Ureter (tissue), 1 donor: ENCODE data around the gene CTF1. TPM values are rescaled to one million over a fixed set of nuclear protein-coding genes. Genes with fewer than 3 reads are reported as not detected.
"Not testable (repeated sequence)": the region's sequence is repeated elsewhere in the genome, so short reads cannot be mapped to it uniquely, and the experiment has no call there.

ENCODE experiments used
- DNase-seq: peaks from one replicate; pipeline ENCODE4 v3.0.0-alpha.2; 2020; ENCODE audit warnings: low spot score
- total RNA-seq: library from RNA; stranded (reverse); gene quantifications from one replicate; pipeline ENCODE4 v1.2.4, GENCODE V29; 2023
- donor health status: DM: yes; HTN: yes; CAD: no.

CTF1 gene
- total RNA-seq, 1 donor from 2014 or later, result 8.2 TPM

- no peak for DNase-seq
These were observed 8.5 kb upstream of the CTF1 start for GRCh38 chr16:30887927-30888326.

- DNase-seq, result no peak
These were observed 7.4 kb upstream of the CTF1 start for GRCh38 chr16:30888856-30889499.

- DNase-seq, result no peak
These were observed 6.7 kb upstream of the CTF1 start for GRCh38 chr16:30889721-30890120.

DNA sequence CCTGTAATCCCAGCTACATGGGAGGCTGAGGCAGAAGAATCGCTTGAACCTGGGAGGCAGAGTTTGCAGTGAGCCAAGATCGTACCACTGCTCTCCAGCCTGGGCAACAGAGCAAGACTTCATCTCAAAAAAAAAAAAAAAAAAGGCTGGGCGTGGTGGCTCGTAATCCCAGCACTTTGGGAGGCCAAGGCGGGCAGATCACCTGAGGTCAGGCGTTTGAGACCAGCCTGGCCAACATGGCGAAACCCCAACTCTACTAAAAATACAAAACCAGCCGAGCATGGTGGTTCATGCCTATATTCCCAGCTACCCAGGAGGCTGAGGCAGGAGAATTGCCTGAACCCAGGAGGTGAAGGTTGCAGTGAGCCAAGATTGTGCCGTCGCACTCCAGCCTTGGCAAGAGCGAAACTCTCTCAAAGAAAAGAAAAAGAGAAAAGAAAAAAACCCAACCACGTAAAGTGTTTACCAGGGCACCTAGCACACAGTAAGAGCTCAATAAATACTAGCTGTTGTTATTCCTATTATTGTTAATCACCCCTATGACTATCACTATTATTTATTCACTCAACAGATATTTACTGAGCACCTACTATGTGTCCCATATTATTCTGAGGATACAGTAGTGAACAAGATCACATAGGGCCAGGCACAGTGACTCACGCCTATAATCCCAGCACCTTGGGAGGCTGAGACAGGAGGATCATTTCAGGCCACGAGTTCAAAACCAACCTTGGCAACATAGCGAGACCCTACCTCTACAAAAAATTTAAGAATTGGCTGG is 5.2 kb upstream of the CTF1 start:
- DNase-seq, result not testable (repeated sequence)

GRCh38 chr16:30892670-30893416 is 3.6 kb upstream of the CTF1 start:
- DNase-seq, result no peak

DNA sequence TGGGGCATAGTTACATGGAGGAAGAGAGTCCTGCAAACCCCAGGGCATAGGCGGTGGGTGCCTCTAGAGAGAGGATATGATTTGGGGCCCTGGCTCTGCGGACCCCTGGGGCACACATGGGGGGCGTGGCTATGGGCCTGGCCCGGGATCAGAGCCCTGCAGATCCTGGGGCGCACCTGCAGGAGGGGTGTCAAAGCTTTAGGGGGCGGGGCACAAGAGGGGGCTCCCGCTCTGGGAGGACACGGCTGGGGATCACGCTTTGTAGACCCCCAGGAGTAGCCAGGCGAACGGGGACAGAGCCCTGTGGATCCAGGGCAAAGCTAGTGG is 3.0 kb upstream of the CTF1 start:
- DNase-seq, result no peak

DNA sequence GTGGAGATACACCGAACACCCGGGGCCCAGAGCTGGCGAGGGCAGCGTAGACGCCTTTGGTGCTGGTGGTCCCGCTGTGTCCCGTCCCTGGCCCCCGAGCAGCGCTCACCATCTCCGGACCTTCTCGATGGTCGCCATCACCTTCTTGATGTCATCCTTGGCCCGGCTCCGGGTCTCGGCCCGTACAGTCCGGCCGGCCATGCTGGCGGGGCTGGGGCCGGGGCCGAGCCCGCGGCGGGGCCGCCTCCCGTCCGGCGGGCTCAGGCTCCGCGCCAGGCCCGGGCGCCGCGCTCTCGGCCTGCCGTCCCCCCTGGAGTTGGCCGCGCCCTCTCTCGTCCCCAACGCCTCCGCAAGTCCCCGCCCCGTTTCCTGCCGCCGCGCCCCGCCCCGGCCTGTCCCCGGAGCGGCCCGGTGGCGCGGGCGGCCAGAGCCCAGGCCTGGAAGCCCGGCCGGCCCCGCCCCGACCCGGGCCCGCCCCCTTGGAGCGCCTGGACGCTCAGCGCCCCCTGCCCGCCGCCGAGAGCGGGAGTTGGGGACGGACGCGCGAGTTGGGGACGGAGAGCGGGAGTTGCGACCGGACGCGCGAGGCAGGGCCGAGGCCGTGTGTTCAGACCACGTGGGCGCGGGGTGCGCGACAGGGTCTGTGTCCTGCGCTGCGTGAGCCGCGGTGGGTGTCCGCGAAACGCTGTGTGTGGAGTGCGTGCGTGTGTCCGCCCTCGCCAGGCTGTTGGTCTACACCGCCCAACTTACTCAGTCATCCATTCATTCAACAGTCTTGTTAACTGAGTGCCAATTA is 2.5 kb upstream of the CTF1 start, which contains the start of gene BCL7C:
BCL7C (minus strand) TSS at position 334 of the 796 bp plus-strand sequence; CDS start at position 201, 133 bp downstream.
- peak; percentile 93 for DNase-seq

DNA sequence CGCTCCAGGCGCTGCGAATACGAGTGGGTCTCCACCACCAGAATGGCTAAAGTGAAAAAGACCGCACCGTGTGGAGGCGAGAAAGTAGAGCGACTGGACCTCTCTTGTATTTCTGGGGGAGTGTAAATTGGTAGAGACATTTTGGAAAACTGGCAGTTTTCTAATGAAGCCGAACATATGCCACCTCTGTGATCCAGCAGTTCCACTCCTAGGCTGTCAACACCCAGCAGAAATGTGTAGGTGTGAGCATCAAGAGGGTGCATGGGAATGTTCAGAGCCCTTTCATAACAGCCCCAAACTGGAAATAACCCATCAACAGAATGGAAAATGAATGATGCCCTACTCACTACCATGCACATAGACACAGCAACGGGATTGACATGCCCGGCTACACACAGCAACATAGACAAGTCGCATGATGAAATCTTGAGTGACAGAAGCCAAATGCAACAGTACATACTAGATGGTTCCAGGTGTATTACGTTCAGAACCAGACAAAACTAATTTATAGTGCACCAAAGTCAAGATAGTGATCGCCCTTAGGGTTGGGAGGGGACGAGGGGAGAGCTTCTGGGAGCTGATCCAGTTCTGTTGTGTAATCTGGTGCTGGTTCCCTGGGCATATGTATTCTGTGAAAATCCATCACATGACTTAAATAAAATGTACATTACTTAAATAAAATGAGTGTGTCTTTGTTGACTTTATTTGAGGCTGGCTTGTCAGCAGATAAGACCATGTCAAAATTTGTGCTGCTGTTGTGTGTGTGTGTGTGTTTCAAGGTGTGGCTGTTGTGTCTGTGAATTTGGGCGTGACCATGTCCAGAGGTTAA is 1.7 kb upstream of the CTF1 start:
- DNase-seq, result no peak

- no peak for DNase-seq
These were observed 670 bp upstream of the CTF1 start for GRCh38 chr16:30895627-30896260.

- peak; percentile 91 for DNase-seq
These were observed 697 bp downstream of the CTF1 start for GRCh38 chr16:30896889-30897733.

- DNase-seq, result no peak
These were observed 3.4 kb downstream of the CTF1 start for GRCh38 chr16:30899794-30900193.

DNA sequence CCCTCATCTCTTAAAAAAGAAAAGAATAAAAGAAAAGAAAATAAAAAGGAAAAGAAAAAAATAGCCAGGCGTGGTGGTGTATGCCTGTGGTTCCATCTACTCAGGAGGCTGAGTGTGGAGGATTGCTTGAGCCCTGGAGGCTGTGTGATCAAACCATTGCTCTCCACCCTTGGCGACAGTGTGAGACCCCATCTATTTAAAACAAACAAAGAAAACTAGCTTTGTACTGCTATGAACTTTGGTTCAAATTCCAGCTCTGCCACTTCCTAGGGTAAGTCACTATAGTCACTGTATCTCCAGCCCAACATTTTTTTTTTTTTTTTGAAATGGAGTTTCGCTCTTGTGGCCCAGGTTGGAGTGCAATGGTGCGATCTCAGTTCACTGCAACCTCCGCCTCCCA is 4.2 kb downstream of the CTF1 start:
- no peak for DNase-seq

DNA sequence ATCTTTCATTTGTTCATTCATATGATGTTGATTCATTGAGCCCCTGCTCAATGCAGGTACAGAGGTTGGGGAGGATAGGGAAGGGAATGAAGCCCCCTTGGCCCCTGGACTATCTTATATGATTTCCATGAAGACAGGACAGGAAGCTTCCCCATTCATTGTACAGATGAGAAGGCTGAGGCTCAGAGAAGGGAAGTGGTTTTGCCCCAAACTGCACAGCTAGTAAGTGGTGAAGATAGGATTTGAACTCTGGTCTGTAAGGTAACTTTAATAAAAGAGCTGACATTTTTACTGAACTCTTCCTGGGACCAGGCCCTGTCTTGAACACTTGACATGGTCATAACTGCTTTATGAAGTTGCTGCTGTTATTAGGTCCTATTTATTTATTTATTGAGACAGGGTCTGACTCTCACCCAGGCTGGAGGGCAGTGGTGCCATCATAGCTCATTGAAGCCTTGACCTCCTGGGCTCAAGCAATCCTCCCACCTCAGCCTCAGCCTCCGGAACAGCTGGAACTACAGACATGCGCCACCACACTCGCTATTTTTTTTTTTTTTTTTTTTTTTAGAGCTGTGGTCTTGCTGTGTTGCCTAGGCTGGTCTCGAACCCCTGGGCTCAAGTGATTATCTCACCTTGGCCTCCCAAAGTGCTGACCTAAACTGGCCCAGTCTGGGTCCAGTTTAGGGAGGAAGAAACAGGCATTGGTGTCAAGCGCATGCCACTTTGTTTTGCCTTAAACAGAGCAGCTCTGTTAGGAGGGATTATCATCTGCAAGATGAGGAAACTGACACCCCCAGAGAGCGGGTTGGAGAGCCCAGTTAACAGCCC is 5.0 kb downstream of the CTF1 start:
- no peak for DNase-seq

DNA sequence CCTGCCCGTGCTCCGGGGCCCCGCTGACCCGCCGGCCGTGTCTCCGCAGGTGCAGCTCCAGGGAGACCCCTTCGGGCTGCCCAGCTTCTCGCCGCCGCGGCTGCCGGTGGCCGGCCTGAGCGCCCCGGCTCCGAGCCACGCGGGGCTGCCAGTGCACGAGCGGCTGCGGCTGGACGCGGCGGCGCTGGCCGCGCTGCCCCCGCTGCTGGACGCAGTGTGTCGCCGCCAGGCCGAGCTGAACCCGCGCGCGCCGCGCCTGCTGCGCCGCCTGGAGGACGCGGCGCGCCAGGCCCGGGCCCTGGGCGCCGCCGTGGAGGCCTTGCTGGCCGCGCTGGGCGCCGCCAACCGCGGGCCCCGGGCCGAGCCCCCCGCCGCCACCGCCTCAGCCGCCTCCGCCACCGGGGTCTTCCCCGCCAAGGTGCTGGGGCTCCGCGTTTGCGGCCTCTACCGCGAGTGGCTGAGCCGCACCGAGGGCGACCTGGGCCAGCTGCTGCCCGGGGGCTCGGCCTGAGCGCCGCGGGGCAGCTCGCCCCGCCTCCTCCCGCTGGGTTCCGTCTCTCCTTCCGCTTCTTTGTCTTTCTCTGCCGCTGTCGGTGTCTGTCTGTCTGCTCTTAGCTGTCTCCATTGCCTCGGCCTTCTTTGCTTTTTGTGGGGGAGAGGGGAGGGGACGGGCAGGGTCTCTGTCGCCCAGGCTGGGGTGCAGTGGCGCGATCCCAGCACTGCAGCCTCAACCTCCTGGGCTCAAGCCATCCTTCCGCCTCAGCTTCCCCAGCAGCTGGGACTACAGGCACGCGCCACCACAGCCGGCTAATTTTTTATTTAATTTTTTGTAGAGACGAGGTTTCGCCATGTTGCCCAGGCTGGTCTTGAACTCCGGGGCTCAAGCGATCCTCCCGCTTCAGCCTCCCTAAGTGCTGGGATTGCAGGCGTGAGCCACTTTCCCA is 5.9 kb downstream of the CTF1 start:
- peak; percentile 70 for DNase-seq

- DNase-seq, result no peak
These were observed 6.6 kb downstream of the CTF1 start for GRCh38 chr16:30903002-30903401.

- DNase-seq, result no peak
These were observed 7.2 kb downstream of the CTF1 start for GRCh38 chr16:30903596-30903995.

DNA sequence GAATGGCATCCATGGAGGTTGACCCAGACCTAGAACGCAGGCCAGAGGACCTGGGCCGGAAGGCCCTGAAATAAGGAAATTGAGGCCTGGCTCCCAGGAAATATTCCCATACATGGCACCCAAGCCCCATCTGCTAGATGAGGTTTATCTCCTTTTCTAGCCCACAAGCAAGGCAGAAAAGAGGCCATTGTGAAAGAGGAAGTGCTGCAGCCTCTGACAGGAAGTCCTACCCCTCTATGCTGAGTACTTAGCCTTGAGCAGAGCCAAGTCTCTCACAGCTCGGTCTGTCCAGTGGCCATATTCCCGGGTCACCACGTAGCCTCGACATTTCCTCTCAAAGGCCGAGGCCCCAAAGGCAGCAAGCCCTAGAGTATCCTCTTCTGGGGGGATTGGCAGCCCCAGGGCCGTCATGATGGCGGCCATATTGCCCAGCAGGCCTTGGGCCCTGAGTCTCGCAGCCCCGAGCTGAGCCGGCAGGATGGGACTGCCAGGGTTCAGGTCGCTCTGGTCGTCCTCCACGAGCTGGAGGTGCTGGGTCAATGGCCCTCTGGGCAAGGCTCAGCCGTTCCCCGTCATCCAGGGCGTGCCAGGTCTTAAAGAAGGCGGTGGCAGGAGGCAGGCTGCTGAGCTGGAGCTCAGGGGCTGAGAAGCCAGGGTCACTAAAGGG is 7.8 kb downstream of the CTF1 start:
- no peak for DNase-seq
